Activated CD8-positive, alpha-beta memory T cell treated with anti-CD3 and anti-CD28 coated beads for 24 hours (primary cell): Measurements from ENCODE around the gene SPEM2.
"Not testable (repeated sequence)": the region's sequence is repeated elsewhere in the genome, so short reads cannot be mapped to it uniquely, and the experiment has no call there.

Experiments used
- DNase-seq: peaks from one replicate; pipeline ENCODE4 v3.0.0-alpha.2; 2020

Gene SPEM2

DNA sequence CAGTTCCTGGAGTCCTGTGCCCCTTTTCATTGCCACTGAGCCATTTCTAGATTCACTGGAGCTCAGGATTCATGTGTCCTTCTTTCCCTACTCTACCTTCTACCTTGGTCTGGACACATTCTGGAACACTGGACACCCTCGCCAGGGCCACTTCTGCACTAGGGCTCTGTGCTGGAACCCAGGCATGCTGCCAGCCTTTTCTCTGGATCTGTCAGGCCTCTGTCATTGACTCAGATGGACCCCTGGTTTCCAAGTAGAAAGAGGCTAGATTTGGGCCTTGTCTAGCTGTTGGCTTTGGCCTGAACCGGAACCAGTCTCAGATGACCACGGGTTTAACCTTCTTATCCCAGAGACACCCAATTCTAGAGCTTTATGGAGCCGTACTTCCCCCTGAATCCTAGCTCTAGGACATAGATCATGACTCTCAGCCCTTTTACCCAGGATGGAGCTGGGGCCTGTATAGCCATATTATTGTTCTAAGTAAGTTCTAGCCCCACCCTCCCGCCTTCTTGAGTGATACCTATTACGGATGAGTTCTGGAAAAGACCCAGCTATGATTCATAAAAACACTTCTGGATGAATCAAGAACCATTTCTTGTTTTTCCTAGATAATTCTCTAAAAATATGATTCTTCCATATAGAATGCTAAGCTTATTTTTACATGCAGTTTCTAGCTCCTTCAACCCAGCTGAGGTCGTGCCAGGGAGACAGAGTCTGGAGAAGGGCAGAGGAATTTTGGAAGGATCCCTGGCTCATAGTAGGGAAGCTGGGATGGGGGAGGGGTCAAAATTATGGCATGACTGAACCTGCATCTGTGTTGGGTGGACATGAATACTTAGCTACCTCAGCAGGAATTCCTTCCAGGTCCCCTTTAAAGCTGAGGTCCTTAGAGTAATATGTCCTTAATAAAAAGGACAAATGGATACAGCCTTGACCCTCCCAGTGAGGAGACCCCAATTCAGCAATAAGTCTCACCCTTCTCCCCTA lies 18.4 kb downstream of the SPEM2 start:
- DNase-seq: no peak

DNA sequence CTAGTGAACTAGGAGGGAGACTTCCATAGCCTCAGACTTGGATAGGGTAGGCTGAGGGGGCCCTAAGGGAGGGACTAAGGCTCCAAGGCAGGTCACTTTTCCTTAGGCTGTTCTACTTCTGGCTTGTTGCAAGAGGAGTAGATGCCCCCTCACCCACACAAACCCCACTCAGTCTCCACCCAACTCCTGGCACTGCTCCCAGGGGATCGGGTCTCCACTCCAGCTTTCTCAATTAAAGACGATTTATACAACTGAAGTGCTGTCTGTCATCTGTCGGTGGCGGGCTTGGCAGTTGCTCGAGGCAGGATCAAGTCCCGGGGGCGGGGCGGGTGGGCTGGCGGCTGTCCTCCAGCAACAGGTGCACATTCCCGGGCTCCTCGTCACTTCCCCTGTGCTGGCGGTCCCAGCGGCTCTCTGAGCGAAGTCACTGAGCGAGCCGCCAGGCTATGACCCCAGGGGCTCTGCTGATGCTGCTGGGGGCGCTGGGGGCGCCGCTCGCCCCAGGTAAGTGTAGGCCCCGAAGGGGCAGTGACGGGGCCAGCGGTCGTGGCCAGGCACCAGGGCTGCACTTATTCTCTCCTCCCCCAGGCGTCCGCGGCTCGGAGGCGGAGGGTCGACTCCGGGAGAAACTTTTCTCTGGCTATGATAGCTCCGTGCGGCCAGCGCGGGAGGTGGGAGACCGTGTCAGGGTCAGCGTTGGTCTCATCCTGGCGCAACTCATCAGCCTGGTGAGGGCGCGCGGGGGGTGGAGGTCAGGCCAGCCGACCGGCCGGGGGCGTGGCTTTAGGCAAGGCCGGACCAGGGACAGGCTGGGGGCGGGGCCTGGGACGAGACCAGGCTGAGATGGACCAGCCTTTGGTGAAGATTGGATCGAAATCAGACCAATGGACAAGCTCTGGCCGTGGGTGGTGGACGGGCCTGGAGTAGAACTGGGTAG lies 19.5 kb downstream of the SPEM2 start, which contains the start of gene CHRNB1:
CHRNB1 (plus strand) TSS at position 380 of the 937 bp plus-strand sequence; CDS start at position 447, 67 bp downstream.
- peak; percentile 60 for DNase-seq

DNA sequence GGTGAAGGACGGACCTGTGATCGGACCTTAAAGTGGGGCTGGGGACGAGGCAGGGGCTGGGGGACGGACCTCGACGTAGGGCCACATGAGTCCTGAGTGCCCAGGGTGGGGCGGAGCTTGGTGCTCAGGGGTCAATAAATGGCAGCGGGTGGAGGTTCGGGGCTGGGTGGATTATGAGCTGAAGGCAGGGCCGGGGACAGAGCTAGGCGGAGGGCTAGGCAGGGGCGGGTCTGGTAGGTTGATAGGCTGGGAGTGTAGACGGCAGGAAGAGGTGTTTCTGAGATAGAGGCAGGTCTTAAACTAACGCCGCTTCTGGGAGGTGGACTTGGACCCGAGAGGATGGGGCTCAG lies 20.2 kb downstream of the SPEM2 start:
- DNase-seq: peak; percentile 68

DNA sequence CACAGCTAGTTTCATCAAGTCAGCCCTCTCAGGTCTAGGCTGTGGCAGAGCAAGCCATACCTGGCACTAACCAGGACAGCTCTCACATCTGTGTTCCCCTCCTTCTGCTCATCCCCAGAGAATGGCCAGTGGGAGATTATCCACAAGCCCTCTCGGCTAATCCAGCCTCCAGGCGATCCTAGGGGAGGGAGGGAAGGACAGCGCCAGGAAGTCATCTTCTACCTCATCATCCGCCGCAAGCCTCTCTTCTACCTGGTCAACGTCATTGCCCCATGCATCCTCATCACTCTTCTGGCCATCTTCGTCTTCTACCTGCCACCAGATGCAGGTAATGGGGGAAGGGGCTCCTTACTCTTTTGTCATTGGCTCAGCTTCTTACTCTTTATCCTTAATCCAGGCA lies 23.0 kb downstream of the SPEM2 start:
- DNase-seq: no peak

DNA sequence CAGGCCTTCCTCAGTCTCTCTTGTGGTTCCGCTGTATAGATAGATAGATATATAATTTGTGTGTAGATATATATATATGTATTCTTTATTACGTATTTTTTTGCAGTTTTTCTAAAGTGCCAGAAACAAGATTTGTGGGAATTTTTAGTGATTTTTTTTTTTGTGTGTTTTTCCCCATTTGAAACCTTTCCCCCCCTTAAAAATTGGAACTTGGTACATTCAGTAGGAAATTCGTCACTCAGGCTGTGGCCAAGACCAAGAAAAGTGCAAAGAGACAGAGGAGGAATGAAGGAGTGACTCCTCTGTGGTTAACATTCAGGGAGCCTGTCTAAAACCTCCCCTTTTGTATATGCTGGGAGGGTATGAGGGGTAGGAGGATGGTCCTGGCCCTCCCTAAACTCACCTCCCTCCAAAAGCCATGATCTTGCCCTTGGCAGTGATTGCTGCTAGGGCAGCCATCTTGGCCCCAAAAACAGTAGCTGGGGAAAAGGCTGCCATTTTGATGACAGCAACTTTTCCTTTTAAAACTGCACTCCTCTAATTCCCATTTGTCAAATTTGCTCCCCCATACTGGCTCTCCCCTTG lies 34.6 kb downstream of the SPEM2 start:
- DNase-seq: no peak

DNA sequence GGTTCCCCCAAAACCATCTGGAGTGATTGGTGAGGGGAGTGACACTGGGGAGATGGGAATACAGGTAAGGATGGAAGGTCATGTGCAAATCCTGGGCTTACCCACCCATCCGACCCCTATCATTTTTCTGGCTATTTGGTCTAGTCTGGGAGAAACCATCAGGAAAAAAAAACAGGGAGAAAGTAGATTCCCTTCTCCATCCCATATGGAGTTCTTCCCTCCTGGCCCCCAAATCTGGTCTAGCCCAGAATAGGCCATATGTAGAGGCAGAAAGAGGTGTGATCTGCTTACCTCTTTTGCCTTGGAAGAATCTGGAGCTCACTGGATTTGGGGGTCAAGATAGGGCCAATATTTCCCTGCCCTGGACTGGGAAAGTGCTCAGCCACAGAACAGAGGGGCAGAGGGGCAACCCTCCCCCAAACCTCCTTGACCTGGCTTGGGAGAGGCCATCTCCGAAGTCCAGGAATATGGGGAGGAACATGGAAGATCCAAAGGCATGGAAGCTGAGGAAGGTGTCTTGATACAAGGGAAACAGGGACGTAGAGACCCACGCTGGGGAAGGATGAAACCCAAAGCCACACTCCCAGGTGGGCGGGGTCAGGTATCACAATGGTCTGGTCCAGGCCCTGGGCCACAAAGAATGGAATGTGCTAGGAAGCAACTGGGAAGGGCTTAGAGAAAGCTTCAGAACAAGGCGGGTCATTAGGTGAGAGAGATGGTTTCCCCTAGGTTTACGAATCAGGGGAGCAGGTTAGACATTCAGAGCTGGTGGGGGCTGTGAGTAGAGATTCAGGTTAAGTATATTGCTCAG lies 35.6 kb downstream of the SPEM2 start:
- no peak for DNase-seq

DNA sequence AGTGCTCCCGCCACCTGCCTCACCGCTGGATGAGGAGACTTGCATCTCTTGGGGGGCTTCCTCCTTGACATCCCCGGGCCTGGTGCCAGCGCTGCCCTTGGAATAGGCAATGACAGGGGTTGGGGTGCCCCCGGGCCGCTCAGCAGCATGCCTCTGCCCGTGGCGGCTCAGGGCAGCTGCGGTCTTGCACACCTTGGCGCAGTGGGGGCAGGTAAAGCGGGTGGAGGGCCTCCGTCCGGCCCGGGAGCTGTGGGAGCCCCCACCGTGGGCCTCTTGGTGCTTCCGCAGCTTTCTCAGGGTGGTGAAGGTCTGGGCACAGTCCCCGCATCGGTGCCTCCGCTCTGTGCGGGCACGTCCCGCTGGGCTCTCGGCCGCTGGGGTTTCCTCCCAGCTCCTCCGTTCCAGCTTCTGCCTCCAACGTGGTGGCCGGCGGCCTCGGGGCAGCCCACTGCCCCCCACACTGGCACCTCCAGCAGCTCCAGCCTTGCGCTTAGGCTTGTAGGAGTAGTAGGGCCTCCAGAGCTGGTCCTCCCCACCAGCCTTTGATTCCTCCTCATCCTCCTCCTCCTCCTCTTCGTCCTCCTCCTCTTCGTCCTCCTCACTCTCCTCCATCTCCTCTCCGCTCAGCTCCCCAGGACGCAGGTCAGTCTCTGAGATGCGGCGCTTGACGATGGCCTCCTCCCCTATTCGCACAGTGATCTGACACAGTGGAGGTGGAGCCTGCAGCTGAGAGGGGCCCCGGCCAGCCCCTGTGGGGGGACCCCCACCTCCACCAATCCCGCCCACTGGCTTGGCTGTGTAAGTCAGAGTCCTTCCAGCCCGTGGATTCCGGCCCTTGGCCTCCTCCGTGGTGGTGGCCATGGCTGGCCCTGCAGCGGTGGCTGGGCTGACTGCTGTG lies 37.3 kb downstream of the SPEM2 start:
- no peak for DNase-seq

DNA sequence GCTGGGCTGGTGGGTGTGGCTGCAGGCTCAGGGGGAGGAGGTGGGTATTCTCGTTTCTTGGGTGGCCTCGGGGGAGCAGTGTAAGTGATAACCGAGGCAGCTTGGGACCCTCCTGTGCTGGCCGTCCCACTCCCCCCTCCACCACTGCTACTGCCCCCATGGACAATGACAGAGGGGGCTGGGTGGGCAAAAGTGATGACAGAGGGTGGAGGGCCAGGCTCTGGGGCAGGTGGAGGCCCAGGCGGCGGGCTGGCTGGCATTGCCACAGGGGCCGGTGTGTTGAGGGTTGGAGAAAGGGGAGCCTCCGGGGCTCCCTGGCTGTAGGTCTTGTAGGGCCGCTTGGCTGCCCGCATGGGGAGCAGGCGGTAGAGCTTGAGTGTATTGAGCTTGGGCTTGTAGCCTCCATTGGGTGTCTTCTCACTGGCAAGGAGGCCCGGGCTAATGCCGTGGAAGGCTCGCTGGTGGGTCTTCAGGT lies 38.0 kb downstream of the SPEM2 start:
- DNase-seq: no peak

DNA sequence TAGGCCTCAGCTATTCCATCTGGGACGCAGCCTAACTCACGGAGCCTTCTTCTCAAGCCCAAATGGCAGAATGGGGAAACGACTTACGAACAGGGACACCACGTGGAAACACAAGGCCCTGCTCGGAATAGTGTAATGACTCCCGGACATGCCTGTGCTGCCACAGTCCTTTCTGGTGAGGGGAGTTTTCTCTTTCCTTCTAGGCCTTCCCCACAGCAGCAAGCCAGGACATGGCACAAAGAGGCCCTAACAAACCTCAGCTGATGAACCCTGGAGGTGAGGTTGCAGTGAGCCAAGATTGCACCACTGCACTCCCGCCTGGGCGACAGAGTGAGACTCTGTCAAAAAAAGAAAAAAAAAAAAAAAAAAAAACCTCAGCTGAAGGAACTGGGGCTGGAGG lies 38.7 kb downstream of the SPEM2 start:
- no peak for DNase-seq

DNA sequence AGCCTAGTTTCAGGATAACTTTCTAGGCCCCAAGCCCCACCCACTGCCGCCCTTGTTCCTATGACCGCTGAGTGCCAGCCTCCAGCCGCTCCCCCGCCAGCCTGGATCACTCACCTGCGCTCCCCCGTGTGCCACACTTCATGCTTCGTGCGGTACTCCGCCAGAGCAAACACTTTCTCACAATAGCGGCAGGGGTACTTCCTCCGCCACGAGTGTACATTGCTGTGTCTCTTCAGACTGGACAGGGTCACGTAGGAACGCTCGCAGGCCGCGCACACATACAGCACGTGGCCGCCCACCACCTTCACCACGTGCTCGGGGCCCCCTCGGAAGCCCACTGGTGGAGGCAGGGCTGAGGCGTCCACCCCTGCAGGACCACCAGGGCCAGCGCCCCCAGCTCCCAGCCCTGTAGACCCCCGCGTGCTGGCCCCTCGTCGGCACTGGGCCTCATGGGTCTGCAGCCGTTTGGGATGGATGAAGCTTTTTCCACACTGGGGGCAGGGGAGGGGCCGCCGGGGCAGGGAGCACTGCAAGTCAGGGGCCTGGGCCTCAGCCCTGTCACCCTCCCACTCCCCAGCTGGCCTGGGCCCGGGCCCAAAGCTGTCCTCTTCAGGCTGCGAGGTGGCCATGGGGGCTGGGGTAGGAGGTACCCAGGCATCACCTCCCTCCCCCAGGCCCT lies 40.3 kb downstream of the SPEM2 start:
- no peak for DNase-seq

DNA sequence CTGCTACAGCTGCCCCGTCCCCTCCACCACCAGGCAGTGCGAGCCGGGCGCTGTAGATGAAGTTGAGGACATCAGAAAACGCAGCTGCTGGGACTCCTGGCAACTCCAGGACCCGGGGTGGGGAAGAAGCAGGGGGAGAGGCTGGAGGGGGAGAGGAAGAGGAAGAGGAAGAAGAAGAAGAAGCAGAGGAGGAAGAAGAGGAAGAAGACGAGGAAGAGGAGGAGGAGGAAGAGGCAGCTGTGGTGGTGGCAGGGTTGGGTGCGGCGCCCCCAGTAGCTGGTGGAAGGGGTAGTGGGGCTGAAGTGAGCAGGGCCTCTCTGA lies 40.9 kb downstream of the SPEM2 start:
- DNase-seq: no peak

DNA sequence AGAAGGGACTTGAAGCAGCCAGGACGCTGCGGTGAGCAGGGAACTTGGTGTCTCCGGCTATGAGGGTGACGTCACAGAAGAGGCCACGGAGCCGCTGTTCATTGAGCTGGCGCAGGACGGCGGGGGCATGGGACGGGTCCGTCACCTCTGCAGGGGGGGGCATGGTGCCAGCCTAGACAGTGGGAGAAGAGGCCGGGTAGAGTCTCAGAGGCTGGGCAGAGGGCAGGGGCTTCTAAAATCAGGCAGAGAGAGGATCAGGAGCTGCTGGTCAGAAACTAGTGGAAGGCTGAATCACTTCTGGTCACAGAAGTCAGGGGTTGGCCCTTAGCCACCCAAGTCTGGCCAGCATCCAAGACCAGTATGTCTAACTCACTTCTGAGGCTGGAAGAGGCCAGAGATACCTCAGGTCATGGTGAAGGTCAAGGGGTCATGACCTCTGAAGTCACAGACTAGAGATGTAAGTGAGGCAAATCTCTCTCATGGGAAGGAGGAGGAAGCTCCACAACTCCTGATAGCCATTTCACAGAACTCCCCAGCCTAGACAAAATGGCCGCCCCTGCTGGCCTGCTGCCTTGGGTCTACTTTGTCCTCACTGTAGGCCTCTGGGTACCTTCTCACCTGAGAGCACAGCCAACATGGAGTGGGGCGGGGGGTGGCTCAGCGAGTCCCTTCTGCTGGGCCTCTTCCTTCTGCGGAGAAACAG lies 41.4 kb downstream of the SPEM2 start:
- no peak for DNase-seq

DNA sequence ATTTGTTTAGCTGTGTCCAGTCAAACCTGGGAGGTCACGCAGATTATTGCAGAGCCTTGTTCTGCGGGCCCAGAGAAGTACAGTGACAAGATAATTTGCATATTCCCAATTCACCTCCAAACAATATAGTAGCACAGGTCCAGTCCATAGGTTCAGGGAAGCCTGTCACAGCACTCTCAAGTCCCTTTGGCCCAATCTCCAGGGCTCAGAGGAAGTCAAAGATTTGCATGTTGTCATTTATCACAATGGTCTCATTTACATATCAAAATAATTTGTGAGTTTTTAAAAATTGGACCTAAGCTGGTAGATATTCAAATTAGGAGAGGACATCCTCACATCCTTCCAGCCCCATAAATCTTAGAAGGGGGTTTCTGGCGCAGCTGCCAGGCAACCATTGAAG lies 42.1 kb downstream of the SPEM2 start:
- no peak for DNase-seq

DNA sequence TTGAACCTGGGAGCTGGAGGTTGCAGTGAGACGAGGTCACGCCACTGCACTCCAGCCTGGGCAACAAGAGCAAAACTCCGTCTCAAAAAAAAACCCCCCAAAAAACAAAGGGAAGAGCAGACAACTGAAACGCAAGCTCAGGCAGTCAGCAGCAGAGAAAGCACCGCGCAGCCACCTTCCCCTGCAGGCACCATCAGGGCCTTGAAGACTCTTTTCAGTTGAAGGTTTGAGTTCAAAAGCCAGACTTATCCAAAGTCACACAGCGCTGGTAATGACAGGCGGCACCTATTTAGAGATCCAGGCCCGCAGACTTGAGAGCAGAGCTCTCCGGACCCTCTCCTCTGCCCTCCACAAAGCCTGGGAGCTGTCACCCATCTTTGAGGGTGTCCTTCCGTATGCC lies 42.9 kb downstream of the SPEM2 start:
- no peak for DNase-seq

DNA sequence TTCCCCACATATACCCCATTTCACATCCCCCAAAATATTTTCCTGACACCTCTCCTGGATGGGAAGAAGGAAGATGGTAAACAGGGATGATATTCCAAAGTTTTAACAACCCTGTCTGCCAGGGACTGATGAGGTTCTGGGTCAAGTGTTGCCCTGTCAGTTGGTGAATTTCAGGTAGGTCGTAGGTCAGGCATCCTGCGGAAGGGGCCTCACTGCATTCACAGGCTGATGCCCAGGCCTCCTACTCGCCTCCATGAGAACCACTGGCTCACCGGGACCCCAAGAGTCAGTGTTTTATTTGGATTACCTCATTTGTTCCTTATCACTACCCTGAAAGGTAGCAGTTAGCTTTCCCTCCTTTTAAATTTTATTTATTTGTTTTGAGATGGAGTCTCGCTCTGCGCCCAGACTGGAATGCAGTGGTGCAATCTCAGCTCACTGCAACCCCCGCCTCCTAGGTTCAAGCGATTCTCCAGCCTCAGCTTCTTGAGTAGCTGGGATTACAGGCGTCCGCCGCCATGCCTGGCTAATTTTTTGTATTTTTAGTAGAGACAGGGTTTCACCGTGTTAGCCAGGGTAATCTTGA lies 43.5 kb downstream of the SPEM2 start:
- DNase-seq: no peak

DNA sequence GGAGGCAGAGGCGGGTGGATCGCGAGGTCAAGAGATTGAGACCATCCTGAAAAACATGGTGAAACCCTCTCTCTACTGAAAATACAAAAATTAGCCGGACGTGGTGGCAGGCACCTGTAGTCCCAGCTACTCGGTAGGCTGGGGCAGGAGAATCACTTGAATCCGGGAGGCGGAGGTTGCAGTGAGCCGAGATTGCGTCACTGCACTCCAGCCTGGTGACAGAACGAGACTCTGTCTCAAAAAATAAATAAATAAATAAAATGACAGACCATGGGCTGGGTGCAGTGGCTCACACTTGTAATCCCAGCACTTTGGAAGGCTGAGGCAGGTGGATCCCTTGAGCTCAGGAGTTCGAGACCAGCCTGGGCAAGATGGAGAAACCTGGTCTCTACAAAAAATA lies 44.4 kb downstream of the SPEM2 start:
- DNase-seq: not testable (repeated sequence)

DNA sequence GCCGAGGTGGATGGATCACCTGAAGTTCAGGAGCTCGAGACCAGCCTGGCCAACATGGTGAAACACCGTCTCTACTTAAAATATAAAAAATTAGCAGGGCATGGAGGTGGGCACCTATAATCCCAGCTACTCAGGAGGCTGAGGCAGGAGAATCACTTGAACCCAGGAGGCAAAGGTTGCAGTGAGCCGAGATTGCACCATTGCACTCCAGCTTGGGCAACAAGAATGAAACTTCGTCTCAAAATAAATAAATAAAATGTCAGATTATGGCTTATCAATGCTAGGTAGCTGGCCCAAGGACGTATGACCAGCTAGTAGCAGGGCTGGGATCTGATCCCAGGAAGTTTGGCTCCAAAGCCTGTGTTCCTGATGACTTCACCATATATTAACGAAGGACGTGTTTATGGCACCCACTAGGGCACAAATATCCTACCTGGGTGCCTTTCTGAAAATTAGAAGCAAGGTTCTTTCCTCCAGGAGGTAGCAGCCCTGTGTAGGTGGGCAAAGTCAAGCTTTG lies 45.1 kb downstream of the SPEM2 start:
- not testable (repeated sequence) for DNase-seq

DNA sequence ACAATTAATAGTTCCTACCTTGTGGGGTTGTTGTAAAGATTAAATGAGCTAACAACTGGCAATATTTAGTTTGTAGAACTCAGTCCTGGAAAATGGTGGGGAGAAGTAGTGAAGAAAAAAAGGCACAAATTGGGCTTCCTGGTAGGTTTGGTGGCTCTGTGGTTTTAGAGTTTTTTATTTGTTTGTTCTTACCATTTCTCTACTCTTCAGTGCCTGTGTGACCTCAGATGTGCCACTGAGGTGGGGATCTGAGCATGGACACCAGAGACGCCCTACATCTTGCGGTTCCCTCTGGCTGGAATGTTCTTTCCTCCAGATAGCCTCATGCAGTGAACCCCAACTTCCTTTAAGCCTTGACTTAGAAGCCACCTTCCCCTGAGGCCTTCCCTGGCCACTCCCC lies 46.3 kb downstream of the SPEM2 start:
- DNase-seq: no peak

DNA sequence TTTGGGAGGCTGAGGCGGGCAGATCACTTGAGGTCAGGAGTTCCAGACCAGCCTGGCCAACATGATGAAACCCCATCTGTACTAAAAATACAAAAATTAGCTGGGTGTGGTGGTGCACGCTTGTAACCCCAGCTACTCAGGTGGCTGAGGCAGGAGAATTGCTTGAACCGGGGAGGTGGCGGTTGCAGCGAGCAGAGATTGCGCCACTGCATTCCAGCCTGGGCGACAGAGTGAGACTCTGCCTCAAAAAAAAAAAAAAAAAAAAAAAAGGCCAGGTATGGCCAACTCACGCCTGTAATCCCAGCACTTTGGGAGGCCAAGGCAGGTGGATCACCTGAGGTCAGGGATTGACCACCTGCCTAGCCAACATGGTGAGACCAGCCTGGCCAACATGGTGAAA lies 49.4 kb downstream of the SPEM2 start:
- not testable (repeated sequence) for DNase-seq
